ENCODE data around the gene PAMR1. TPM values are rescaled to one million over a fixed set of nuclear protein-coding genes. Genes with fewer than 3 reads are reported as not detected.
A peak's percentile ranks its signal among the peaks of the same experiment; 100 is the strongest.

The PAMR1 gene
- total RNA-seq, 1 experiment from 2014 or later = 17.9 TPM

- Mint-ChIP-seq H3K27me3 (ENCODE audit: insufficient read depth, unreplicated experiment) (peaks cover 43% of the 10 kb centered on the region), H3K27ac (ENCODE audit: unreplicated experiment) (no peak overlapping the region), H3K4me1 (ENCODE audit: low read depth, unreplicated experiment) (peaks cover 6% of the 10 kb centered on the region), H3K9me3 (ENCODE audit: unreplicated experiment) (no peaks in the 10 kb centered on the region), H3K4me3 (ENCODE audit: unreplicated experiment) (peak overlapping the region; percentile 66), H3K36me3 (ENCODE audit: insufficient read depth, unreplicated experiment) (no peaks in the 10 kb centered on the region)
- no TSS peak for BruUV-seq (replicated peaks)
- Histone ChIP-seq H3K27me3 (replicated peaks; ENCODE audit: control insufficient read depth, insufficient read depth, low read length) (peaks cover 7% of the 10 kb centered on the region), H3K9me3 (no peaks in the 10 kb centered on the region), H3K4me1 (no peaks in the 10 kb centered on the region; the same call in 1 of the 2 replicates), H3K36me3 (ENCODE audit: control insufficient read depth, insufficient read depth, low read length) (no peaks in the 10 kb centered on the region), H3K4me3 (ENCODE audit: low read depth, low read length) (peak overlapping the region; percentile 42)
- peak in 1 of 2 experiments; percentile 29 for DNase-seq
- TF ChIP-seq CTCF (IDR thresholded peaks at IDR 0.05; ENCODE audit: insufficient read depth in 1 of 2, low read depth in 1 of 2, low read length in 1 of 2, severe bottlenecking in 1 of 2, unreplicated experiment in 1 of 2) = no peak
- intact Hi-C loops (cut with micrococcal nuclease; ENCODE audit: unreplicated experiment) = no loop called here
- ChIA-PET POLR2A (no interaction called here), CTCF (interaction anchor here (1.2 kb wide), 1 partner anchor 27 kb away, joined by 3 read pairs; no protein-coding TSS in a partner anchor)
These were observed 106.9 kb downstream of the PAMR1 start for GRCh38 chr11:35418282-35419183.

GRCh38 chr11:35415487-35415886 is 109.9 kb downstream of the PAMR1 start:
- Histone ChIP-seq H3K27me3 (replicated peaks; ENCODE audit: control insufficient read depth, insufficient read depth, low read length) (peaks cover 7% of the 10 kb centered on the region), H3K36me3 (ENCODE audit: control insufficient read depth, insufficient read depth, low read length) (no peaks in the 10 kb centered on the region), H3K9me3 (no peaks in the 10 kb centered on the region), H3K4me3 (ENCODE audit: low read depth, low read length) (no peak overlapping the region), H3K4me1 (no peaks in the 10 kb centered on the region; the same call in 1 of the 2 replicates)
- H3K36me3 Mint-ChIP-seq (ENCODE audit: insufficient read depth, unreplicated experiment) = no peaks in the 10 kb centered on the region
- H3K27ac Mint-ChIP-seq (ENCODE audit: unreplicated experiment) = no peak overlapping the region
- H3K9me3 Mint-ChIP-seq (ENCODE audit: unreplicated experiment) = no peaks in the 10 kb centered on the region
- DNase-seq = no peak
- POLR2A ChIA-PET = no interaction called here
- intact Hi-C loops (cut with micrococcal nuclease; ENCODE audit: unreplicated experiment) = no loop called here
- no peak overlapping the region for H3K4me3 Mint-ChIP-seq (ENCODE audit: unreplicated experiment)
- no TSS peak for BruUV-seq (replicated peaks)
- H3K4me1 Mint-ChIP-seq (ENCODE audit: low read depth, unreplicated experiment) = peaks cover 6% of the 10 kb centered on the region
- TF ChIP-seq CTCF (IDR thresholded peaks at IDR 0.05; ENCODE audit: insufficient read depth in 1 of 2, low read depth in 1 of 2, low read length in 1 of 2, severe bottlenecking in 1 of 2, unreplicated experiment in 1 of 2) = no peak
- CTCF ChIA-PET = no interaction called here
- H3K27me3 Mint-ChIP-seq (ENCODE audit: insufficient read depth, unreplicated experiment) = peaks cover 27% of the 10 kb centered on the region

GRCh38 chr11:35414776-35415175 is 110.6 kb downstream of the PAMR1 start:
- Mint-ChIP-seq H3K4me3 (ENCODE audit: unreplicated experiment) (no peak overlapping the region), H3K27ac (ENCODE audit: unreplicated experiment) (no peak overlapping the region), H3K27me3 (ENCODE audit: insufficient read depth, unreplicated experiment) (peaks cover 23% of the 10 kb centered on the region), H3K4me1 (ENCODE audit: low read depth, unreplicated experiment) (peaks cover 6% of the 10 kb centered on the region), H3K9me3 (ENCODE audit: unreplicated experiment) (no peaks in the 10 kb centered on the region), H3K36me3 (ENCODE audit: insufficient read depth, unreplicated experiment) (no peaks in the 10 kb centered on the region)
- POLR2A ChIA-PET = no interaction called here
- Histone ChIP-seq H3K36me3 (ENCODE audit: control insufficient read depth, insufficient read depth, low read length) (no peaks in the 10 kb centered on the region), H3K4me3 (ENCODE audit: low read depth, low read length) (no peak overlapping the region), H3K9me3 (no peaks in the 10 kb centered on the region), H3K27me3 (replicated peaks; ENCODE audit: control insufficient read depth, insufficient read depth, low read length) (peaks cover 4% of the 10 kb centered on the region), H3K4me1 (no peaks in the 10 kb centered on the region; the same call in 1 of the 2 replicates)
- no peak for TF ChIP-seq CTCF (IDR thresholded peaks at IDR 0.05; ENCODE audit: insufficient read depth in 1 of 2, low read depth in 1 of 2, low read length in 1 of 2, severe bottlenecking in 1 of 2, unreplicated experiment in 1 of 2)
- intact Hi-C loops (cut with micrococcal nuclease; ENCODE audit: unreplicated experiment) = loop anchor here (5.0 kb wide), 2 partner anchors 162 to 417 kb away; no protein-coding TSS in a partner anchor
- CTCF ChIA-PET = no interaction called here
- DNase-seq = no peak
- BruUV-seq (replicated peaks) = no TSS peak

All from Caco-2 (cell line).